GM21381 (cell line): ENCODE results near the gene PIGO.

Source experiments
- ATAC-seq: cut with Tn5 transposase; IDR thresholded peaks from one replicate; pipeline ENCODE4 v1.9.1; 2021; ENCODE audit warnings: mild to moderate bottlenecking, moderate library complexity; ENCODE audit not compliant: unreplicated experiment

Gene PIGO

GRCh38 chr9:35096035-35096849 is at the start of gene PIGO:
PIGO (minus strand) TSS chr9:35096591; CDS start chr9:35095565, 1,026 bp downstream.
- ATAC-seq = peak; percentile 90

- no peak for ATAC-seq
Measured at GRCh38 chr9:35142037-35142436, 45.6 kb upstream of the PIGO start.

DNA sequence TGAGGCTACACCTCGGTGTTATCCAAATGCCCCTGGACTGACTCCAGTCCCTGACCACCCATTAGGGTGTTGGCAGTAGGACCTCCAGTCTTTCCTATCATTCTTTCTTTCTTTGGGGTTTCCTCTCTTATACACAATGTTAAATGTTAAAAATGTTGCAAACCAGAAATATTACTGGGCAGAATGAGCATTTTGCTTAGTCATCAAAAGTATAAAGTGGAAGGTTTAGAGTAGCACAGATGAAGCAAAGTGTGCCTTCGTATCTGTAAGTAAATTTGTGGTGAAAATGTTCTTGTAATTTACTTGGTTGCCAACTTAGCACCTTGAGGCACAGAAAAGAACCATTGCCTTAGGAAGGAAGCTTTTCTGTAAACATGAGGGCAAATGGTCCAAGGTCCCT is 43.7 kb upstream of the PIGO start:
- ATAC-seq = no peak

GRCh38 chr9:35136866-35137265 is 40.5 kb upstream of the PIGO start:
- ATAC-seq = no peak

- no peak for ATAC-seq
Measured at GRCh38 chr9:35135988-35136387, 39.6 kb upstream of the PIGO start.

DNA sequence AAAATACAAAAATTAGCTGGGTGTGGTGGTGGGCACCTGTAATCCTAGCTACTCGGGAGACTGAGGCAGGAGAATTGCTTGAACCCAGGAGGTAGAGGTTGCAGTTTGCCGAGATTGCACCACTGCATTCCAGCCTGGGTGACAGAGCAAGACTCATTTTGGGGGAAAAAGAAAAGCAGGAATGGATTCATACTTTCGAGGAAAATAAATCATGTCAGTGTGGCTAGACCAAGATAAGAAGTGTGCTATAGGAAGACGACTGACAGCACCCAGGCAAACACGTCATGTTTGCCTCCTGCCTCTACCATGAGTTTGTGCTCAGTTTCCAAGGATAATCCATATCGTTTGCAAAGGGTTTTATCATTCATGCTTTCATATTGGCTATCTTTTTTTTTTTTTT is 38.5 kb upstream of the PIGO start:
- ATAC-seq = no peak

DNA sequence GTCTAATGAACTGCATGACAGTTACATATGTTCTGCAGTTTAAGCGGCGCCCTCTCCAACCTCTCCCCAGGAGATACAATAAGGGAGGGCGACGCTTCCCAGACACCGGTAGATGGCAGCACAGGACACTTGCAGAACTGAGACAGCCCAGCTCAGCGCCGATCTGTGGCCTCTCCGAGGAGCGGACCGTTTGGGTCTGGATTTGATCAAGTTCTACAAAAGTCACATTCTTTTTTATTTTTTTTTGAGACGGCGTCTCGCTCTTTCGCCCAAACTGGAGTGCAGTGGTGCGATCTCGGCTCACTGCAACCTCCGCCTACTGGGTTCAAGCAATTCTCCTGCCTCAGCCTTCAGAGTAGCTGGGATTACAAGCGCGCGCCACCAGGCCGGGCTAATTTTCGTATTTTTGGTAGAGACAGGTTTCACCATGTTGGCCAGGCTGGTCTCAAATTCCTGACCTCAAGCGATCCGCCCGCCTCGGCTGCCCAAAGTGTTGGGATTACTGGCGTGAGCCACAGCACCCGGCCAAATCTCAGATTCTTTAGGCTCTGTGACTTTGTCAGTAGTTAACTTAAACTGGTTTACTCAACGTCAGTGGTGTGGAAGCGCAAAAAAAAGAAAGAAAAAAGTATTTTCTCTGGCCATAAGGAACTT is 20.6 kb upstream of the PIGO start:
- peak; percentile 33 for ATAC-seq

- ATAC-seq = peak; percentile 0
Measured at GRCh38 chr9:35116539-35116897, 20.1 kb upstream of the PIGO start.

DNA sequence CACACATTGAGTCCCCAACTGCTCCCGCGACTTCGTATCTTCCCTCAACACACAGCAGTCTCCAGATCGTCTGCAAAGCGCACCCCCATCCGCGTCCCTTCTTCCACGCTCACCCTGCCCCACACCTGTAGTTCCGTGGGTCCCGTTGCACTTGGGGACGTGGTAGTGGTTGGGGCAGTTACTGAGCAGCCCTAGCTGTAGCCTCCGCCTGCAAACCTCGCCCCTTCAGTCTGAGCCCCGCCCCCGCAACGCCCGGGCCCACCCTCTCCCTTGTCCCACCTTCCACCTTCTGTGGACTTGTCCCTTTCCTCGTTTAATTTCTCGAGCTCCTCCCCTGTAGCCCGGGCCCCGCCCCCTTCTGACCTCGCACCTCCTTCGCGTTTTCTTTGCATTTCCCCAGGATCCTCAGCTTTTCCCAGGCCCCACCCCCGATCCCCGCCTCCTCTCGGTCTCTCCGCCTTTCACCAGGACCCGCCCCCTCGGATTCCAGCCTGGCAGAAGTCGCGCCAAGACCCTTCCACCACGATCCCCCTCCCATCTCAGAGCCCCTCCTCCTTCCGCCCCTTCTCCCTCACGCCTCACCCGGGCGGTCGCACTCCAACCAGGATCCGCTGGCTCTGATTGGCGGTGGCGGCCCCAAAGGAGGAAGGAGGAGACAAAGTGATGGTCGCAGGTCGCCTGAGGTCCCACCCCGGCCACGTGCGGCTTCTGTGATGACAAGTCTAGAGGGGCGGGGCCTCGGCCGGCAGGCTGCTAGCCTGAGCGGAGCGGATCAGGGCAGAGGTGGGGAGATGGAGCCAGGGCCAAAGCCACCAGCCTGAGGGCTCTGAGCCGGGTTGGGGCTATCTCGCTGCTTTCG is 19.5 kb upstream of the PIGO start, which contains the start of gene ATOSB:
ATOSB (minus strand) TSS at position 183 of the 859 bp plus-strand sequence. CDS start 7,588 bp downstream, outside the sequence.
- peak; percentile 53 for ATAC-seq

DNA sequence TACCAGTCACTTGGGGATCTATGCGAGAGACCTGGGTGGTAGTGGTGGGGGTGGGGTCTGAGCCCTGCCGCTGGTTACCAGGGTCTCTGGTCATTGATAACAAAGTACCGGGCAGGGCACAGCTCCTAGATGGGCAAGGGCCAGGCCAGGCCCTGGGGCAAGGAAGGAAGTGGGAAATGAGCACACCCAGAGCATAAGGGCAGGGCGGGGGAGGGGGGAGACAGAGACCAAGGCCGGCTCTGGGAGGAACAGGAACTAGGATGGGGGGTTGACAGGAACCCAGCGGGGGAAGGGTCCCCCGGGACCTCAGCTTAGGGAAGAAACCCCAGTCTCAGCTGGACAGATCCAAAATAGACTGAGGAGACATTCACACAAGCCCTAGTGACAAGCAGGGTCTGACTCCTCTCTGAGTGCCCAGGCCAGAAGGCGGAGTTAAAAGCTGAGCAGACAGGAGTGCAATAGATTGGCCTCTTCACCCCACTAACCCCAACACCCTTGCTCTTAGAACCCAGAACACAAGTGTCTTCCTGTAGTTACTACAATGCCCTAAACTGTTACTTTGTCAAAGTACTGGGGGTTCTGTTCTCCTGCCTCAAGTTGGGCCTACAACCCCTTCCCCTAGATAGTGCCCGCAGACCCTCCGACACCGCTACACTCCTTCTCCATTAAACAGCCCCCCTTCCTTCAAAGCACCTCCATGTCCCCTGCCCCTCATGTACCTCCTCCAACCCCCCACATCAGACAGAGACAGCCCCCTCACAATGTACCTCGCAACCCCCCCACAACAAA is 18.6 kb upstream of the PIGO start:
- ATAC-seq = no peak

DNA sequence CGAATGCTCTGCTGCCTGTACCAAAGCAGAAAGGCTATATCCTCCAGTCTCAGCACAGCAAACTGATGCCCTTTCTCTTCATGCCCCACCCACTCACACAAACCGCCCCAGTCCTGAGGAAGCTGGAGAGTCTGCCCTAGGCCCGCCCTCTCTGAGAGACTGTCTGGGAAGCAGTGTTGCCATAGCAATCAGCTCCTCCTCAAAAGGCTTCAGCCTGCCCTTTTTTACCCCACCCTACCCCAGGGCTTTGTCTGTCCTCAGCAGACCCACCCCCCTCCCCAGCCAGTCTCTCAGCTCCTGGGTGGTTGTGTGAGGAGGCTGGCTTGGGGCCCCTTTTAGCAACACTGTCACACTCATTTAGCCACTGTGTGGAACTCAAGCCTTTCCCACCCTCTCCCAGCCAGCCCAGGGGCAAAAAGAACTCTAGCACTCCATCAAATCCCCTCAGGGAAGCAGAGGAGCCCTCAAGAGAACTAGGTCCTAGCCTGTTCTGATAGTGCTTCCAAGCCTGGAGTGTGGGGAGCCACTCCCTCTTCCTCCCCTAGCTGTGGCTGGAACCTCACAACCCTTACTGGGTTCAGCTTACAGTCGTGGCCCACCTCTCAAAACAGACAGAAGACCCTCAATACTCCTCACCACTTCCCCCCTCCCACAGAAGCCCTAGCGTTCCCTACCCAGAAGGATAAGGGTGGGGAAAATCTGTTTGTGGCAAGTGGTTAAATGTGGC is 17.9 kb upstream of the PIGO start:
- ATAC-seq = no peak

- ATAC-seq = no peak
Measured at GRCh38 chr9:35112257-35113020, 16.0 kb upstream of the PIGO start.

DNA sequence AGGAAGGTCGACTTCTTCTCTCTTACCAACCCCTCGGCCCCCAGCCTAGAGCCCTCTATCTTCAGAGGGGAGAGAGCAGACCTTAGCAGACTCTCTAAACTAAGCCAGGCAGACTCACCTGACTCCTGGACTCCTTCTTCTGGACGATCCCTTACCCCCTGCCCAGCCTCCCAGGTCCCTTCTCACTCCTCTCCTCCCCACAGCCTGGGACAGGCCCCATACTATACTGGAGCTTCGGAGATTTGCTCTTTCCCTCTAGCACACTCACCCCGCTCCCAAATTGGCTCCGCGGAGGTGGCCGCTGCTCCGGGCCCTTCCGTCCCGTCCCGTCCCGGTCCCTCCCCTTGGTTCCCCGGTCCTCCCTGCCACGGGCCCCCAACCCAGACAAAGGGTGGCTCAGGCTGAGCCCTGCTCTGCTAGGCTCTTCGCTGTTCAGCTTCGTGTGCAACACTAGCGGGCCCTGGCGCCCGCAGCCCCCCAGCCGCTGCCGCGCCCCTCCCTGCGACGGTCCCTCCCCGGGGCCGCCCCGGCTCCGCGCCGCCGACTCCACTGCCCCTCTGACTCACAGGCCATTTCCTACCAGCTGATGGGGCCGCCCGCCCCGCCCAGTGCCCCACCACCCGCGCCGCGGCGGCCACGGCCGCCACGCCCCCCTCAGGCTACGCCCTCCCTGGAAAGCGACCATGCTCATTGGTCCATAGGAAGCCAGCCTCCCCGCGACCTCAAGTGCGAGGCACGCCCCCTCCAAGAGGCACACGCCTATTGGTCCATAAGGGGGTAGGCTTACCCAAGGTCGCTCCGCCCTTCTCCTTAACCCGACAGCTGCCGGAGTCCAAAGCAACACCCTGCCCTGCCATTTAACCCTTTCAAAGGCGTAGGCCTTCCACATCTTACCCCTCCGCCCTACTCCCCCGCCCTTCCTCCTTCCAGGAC is 14.9 kb upstream of the PIGO start:
- ATAC-seq = peak; percentile 69

DNA sequence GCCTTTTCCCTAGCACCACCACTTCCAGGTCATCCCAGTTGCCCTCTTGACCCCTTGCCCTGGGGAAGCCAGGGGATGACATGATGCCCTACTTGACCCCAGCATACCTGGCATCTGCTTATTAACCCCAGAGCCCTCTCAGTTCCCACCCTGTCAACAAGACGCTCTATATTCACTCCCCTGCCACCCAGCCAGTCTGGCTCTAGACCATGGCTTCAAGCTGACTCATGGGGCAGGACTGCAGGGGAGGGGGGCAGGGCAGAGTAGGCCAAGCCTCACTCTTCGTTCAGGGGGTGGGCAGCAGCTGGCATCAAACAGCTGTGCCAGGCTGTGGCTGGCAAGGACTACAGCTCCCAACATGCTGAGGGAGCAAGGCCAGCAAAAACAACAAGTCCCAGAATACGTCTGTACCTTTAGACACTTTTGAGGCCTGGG is 14.0 kb upstream of the PIGO start:
- no peak for ATAC-seq

GRCh38 chr9:35108946-35109575 is 12.7 kb upstream of the PIGO start:
- no peak for ATAC-seq

DNA sequence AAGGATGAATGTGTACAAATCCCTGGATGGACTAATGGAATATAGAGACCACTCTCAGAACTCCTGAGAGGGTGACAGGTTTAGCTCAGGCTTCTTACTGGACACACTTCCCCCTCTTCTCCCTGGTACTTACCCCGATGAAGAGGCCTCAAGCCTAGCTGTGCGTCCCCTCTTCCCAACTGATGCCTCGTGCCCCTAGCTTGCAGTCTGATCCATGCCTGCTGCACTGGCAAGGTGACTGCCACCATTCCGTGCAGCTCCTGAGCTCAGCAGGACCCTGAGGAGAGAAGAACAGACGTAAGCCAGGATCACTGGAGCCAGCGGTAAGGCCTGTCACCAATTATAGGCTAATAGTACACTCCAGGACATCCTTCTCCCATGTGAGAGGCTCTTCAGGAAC is 12.1 kb upstream of the PIGO start:
- ATAC-seq = no peak
